Measurements from ENCODE around the gene RPS6KB2.

GRCh38 chr11:67387518-67387917, 40.8 kb upstream of the RPS6KB2 start:
- no peak for TF ChIP-seq CTCF (IDR thresholded peaks at IDR 0.05)
- TF ChIP-seq POLR2A (IDR thresholded peaks at IDR 0.05), result no peak
